ENCODE measurements around the gene C2CD2L.

The C2CD2L gene

GRCh38 chr11:119088406-119088805 lies 18.7 kb upstream of the C2CD2L start:
- DNase-seq (ENCODE audit: low read depth) = no peak
- no peak overlapping the region for H3K4me3 ChIP-seq (ENCODE audit: low read depth, low read length)
- TF ChIP-seq CTCF (IDR thresholded peaks at IDR 0.05; ENCODE audit: insufficient read depth, low read depth, low read length, missing control alignments) = no peak

- no peak overlapping the region for H3K4me3 ChIP-seq (ENCODE audit: low read depth, low read length)
- TF ChIP-seq CTCF (IDR thresholded peaks at IDR 0.05; ENCODE audit: insufficient read depth, low read depth, low read length, missing control alignments) = no peak
- no peak for DNase-seq (ENCODE audit: low read depth)
These were observed 17.8 kb upstream of the C2CD2L start for GRCh38 chr11:119089319-119089718.

GRCh38 chr11:119091178-119091577 lies 16.0 kb upstream of the C2CD2L start:
- no peak for DNase-seq (ENCODE audit: low read depth)
- no peak overlapping the region for H3K4me3 ChIP-seq (ENCODE audit: low read depth, low read length)
- TF ChIP-seq CTCF (IDR thresholded peaks at IDR 0.05; ENCODE audit: insufficient read depth, low read depth, low read length, missing control alignments) = no peak

DNA sequence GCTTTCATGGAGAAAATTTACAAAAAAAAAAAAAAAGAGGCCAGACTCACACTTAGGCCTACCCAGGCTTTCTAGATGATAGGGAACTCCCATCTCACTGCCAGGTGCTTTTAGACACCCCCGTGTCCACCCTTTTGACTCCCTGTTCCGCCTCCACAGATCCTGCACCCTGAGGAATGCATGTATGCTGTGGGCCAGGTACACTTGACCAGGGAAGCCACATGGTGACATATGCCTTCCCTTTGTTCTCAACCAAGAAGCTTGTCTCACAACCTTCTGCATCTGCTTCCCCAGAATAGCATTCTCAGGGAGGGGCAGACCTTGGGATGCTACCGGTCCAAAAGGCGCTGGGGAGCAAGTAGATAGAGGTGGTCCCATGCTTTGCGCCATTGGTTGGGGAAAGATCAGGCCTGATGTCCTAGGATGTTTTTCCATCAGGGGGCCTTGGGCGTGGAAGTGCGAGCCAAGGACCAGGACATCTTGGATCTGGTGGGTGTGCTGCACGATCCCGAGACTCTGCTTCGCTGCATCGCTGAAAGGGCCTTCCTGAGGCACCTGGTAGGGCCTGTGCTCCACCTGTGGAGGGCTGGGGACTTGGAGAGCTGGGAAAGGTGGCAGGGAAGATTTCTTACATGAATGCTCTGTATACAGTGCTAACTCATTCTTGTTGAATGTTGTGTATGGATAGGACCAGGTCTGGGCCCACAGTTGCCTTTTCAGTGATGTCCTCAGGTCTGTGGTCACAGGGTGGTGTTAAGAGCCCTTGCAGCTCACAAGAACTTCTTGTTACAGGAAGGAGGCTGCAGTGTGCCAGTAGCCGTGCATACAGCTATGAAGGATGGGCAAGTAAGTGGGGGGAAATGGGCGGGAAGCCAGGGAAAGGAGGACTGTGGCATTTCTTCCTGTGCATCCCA lies 14.9 kb upstream of the C2CD2L start:
- H3K4me3 ChIP-seq (ENCODE audit: low read depth, low read length) = no peak overlapping the region; the same call in 1 of the 2 replicates
- no peak for TF ChIP-seq CTCF (IDR thresholded peaks at IDR 0.05; ENCODE audit: insufficient read depth, low read depth, low read length, missing control alignments)
- no peak for DNase-seq (ENCODE audit: low read depth)

GRCh38 chr11:119092880-119093842 lies 14.0 kb upstream of the C2CD2L start:
- no peak for DNase-seq (ENCODE audit: low read depth)
- TF ChIP-seq CTCF (IDR thresholded peaks at IDR 0.05; ENCODE audit: insufficient read depth, low read depth, low read length, missing control alignments) = no peak
- peak overlapping the region; percentile 61 for H3K4me3 ChIP-seq (ENCODE audit: low read depth, low read length)

GRCh38 chr11:119093942-119094815 lies 13.0 kb upstream of the C2CD2L start:
- DNase-seq (ENCODE audit: low read depth) = peak; percentile 48
- no peak for TF ChIP-seq CTCF (IDR thresholded peaks at IDR 0.05; ENCODE audit: insufficient read depth, low read depth, low read length, missing control alignments)
- peak overlapping the region; percentile 61 for H3K4me3 ChIP-seq (ENCODE audit: low read depth, low read length)

Measured in GM12865 (cell line).